SH-SY5Y (cell line): ENCODE data around the gene CYB5R3.

Experiments used
- GATA2 ChIP-seq: IDR thresholded peaks from 2 replicates; pipeline ENCODE4 v1.6.1; 2011; ENCODE audit warnings: mild to moderate bottlenecking, low read depth, low read length
- GATA3 ChIP-seq: IDR thresholded peaks from 2 replicates; pipeline ENCODE4 v1.6.1; 2011; ENCODE audit warnings: low read depth, mild to moderate bottlenecking, low read length, moderate library complexity

GRCh38 chr22:42646569-42647525 lies 2.3 kb downstream of the CYB5R3 start:
- TF ChIP-seq GATA2 = no peak
- no peak for TF ChIP-seq GATA3
